ENCODE measurements around the gene ASS1. TPM values are rescaled to one million over a fixed set of nuclear protein-coding genes. Genes with fewer than 3 reads are reported as not detected.
"Not testable (repeated sequence)": the region's sequence is repeated elsewhere in the genome, so short reads cannot be mapped to it uniquely, and the experiment has no call there.

Gene ASS1
- total RNA-seq, 3 donors from 2014 or later (not counting 1 experiment from before 2014, with no cell fraction given), result 1.3 TPM; not detected in 2

DNA sequence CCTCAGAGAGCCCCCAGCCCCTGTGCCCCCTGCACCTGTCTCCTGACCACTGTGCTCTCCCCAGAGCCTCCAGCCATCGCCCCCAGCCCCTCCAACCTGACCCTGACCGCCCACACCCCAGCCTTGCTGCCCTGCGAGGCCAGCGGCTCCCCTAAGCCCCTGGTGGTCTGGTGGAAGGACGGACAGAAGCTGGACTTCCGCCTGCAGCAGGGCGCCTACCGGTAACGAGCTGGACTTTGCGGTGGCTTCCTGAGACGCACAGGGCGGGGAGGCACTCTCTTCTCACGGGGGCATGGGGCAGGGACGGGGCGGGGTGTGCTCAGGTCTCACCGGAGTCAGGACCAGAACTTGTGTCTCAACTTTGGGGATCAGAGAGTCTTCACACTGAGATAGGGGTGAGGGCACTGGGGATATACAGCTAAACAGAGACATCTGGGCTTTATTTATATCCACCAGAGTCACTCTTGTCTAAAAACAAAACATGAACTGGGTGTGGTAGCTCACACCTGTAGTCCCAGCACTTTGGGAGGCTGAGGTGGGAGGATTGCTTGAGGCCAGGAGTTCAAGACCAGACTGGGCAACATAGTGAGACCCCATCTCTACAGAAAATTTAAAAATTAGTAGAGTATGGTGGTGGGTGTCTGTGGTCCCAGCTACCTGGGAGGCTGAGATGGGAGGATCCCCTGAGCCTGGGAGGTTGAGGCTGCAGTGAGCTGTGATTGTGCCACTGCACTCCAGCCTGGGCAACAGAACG lies 46.1 kb upstream of the ASS1 start:
- H3K36me3 ChIP-seq (ENCODE audit: control insufficient read depth, insufficient read depth, low read length), result no peaks in the 10 kb centered on the region
- Mint-ChIP-seq H3K27ac (no peak overlapping the region), H3K27me3 (ENCODE audit: low read depth in 2 of 2) (no peaks in the 10 kb centered on the region), H3K4me3 (no peak overlapping the region), H3K9me3 (no peaks in the 10 kb centered on the region), H3K36me3 (no peaks in the 10 kb centered on the region), H3K4me1 (no peaks in the 10 kb centered on the region)
- no peak overlapping the region for H3K27ac ChIP-seq (ENCODE audit: low read length)
- H3K27me3 ChIP-seq (ENCODE audit: control insufficient read depth, insufficient read depth, low read length), result no peaks in the 10 kb centered on the region
- intact Hi-C loops (cut with micrococcal nuclease), result no loop called here
- no peak overlapping the region for H3K4me3 ChIP-seq (ENCODE audit: low read length)
- no peaks in the 10 kb centered on the region for H3K4me1 ChIP-seq (ENCODE audit: control insufficient read depth, insufficient read depth, low read length)
- 87% methylated on average over 16 of the region's 17 CpGs for WGBS (ENCODE audit: insufficient coverage)
- no peak for ATAC-seq
- DNase-seq, result no peak
- TF ChIP-seq, protein P1, sequence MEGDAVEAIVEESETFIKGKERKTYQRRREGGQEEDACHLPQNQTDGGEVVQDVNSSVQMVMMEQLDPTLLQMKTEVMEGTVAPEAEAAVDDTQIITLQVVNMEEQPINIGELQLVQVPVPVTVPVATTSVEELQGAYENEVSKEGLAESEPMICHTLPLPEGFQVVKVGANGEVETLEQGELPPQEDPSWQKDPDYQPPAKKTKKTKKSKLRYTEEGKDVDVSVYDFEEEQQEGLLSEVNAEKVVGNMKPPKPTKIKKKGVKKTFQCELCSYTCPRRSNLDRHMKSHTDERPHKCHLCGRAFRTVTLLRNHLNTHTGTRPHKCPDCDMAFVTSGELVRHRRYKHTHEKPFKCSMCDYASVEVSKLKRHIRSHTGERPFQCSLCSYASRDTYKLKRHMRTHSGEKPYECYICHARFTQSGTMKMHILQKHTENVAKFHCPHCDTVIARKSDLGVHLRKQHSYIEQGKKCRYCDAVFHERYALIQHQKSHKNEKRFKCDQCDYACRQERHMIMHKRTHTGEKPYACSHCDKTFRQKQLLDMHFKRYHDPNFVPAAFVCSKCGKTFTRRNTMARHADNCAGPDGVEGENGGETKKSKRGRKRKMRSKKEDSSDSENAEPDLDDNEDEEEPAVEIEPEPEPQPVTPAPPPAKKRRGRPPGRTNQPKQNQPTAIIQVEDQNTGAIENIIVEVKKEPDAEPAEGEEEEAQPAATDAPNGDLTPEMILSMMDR (IDR thresholded peaks at IDR 0.05), result no peak
- H3K9me3 ChIP-seq (ENCODE audit: control insufficient read depth, insufficient read depth, low read length), result no peaks in the 10 kb centered on the region

DNA sequence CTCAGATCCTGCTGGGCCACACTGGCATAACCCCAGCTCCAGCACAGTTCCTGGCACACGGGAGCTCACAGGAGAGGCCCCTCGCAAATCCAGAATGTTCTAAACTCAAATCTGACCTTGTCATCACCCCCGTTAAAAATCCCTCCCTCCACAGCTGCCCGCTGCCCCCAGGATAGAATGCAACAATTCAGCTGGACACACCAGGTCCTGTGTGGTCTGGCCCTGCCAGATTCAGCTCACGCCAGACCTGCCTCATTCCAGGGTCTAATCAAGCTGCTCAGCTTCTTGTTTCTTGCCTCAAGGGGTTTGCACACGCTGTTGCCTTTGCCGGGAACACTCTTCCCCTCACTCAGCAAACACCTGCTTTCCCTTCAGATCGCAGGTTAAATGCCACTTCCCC lies 45.0 kb upstream of the ASS1 start:
- ATAC-seq, result no peak

DNA sequence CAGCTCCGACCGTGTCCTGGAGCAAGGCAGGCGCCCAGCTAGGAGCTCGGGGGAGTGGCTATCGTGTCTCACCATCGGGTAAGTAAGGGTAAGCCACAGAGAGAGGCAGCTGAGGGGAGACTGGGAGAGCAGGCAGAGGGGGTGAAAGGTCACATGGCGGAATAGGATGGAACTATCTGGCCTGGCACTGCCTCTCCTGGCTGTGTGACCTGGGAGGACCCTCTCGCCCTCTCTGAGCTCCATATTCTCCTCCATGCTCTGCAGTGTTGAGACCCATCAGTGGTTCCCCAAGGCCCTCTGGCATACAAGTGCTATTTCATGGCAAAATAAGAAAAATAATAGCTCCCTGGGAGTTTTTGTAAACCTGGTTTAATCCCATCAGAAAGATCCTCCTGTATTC lies 43.9 kb upstream of the ASS1 start:
- ATAC-seq (no peak), DNase-seq (no peak)
- Histone ChIP-seq H3K36me3 (ENCODE audit: control insufficient read depth, insufficient read depth, low read length) (no peaks in the 10 kb centered on the region), H3K4me1 (ENCODE audit: control insufficient read depth, insufficient read depth, low read length) (no peaks in the 10 kb centered on the region), H3K27ac (ENCODE audit: low read length) (no peak overlapping the region), H3K27me3 (ENCODE audit: control insufficient read depth, insufficient read depth, low read length) (no peaks in the 10 kb centered on the region), H3K4me3 (ENCODE audit: low read length) (no peak overlapping the region), H3K9me3 (ENCODE audit: control insufficient read depth, insufficient read depth, low read length) (no peaks in the 10 kb centered on the region)
- no peak overlapping the region for H3K27ac Mint-ChIP-seq
- H3K4me1 Mint-ChIP-seq, result no peaks in the 10 kb centered on the region
- no peaks in the 10 kb centered on the region for H3K36me3 Mint-ChIP-seq
- no peak overlapping the region for H3K4me3 Mint-ChIP-seq
- TF ChIP-seq, protein P1 (IDR thresholded peaks at IDR 0.05), result no peak
- WGBS (ENCODE audit: insufficient coverage), result 94% methylated on average over 8 of the region's 8 CpGs
- no peaks in the 10 kb centered on the region for H3K9me3 Mint-ChIP-seq
- intact Hi-C loops (cut with micrococcal nuclease), result no loop called here
- H3K27me3 Mint-ChIP-seq (ENCODE audit: low read depth in 2 of 2), result no peaks in the 10 kb centered on the region

More for the DNA sequence above, 45.0 kb upstream of the ASS1 start:
- H3K4me3 ChIP-seq (ENCODE audit: low read length), result no peak overlapping the region
- no peaks in the 10 kb centered on the region for H3K36me3 ChIP-seq (ENCODE audit: control insufficient read depth, insufficient read depth, low read length)
- no peaks in the 10 kb centered on the region for H3K27me3 ChIP-seq (ENCODE audit: control insufficient read depth, insufficient read depth, low read length)
- no peak overlapping the region for H3K27ac ChIP-seq (ENCODE audit: low read length)
- no peaks in the 10 kb centered on the region for H3K9me3 ChIP-seq (ENCODE audit: control insufficient read depth, insufficient read depth, low read length)
- WGBS (ENCODE audit: insufficient coverage), result 85% methylated on average over 8 of the region's 8 CpGs
- H3K4me1 ChIP-seq (ENCODE audit: control insufficient read depth, insufficient read depth, low read length), result no peaks in the 10 kb centered on the region
- Mint-ChIP-seq H3K27me3 (ENCODE audit: low read depth in 2 of 2) (no peaks in the 10 kb centered on the region), H3K9me3 (no peaks in the 10 kb centered on the region), H3K4me1 (no peaks in the 10 kb centered on the region), H3K27ac (no peak overlapping the region), H3K4me3 (no peak overlapping the region), H3K36me3 (no peaks in the 10 kb centered on the region)
- intact Hi-C loops (cut with micrococcal nuclease), result no loop called here
- no peak for DNase-seq
- TF ChIP-seq, protein P1 (IDR thresholded peaks at IDR 0.05), result no peak

DNA sequence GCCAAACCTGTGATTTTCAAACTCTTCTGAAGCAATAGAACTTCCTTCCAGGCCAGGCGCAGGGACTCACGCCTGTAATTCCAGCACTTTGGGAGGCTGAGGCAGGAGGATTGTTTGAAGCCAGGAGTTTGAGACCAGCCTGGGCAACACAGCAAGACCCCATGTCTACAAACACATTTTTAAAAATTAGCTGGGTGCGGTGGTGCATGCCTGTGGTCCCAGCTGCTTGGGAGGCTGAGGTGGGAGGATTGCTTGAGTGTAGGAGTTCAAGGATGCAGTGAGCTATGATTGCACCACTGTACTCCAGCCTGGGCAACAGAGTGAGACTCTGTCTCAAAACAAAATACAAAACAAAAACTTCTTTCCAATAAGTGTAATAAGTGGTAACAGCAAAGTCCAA lies 43.0 kb upstream of the ASS1 start:
- H3K27me3 ChIP-seq (ENCODE audit: control insufficient read depth, insufficient read depth, low read length), result not testable (repeated sequence)

More for the DNA sequence above, 43.0 kb upstream of the ASS1 start:
- H3K4me1 ChIP-seq (ENCODE audit: control insufficient read depth, insufficient read depth, low read length); H3K36me3 ChIP-seq (ENCODE audit: control insufficient read depth, insufficient read depth, low read length); H3K27ac Mint-ChIP-seq; H3K36me3 Mint-ChIP-seq; H3K4me3 Mint-ChIP-seq; H3K4me1 Mint-ChIP-seq; intact Hi-C loops (cut with micrococcal nuclease); ATAC-seq; DNase-seq; H3K4me3 ChIP-seq (ENCODE audit: low read length); H3K27me3 Mint-ChIP-seq (ENCODE audit: low read depth in 2 of 2); H3K9me3 ChIP-seq (ENCODE audit: control insufficient read depth, insufficient read depth, low read length); H3K9me3 Mint-ChIP-seq; H3K27ac ChIP-seq (ENCODE audit: low read length): not testable (repeated sequence)
- whole genome bisulfite sequencing (ENCODE audit: insufficient coverage), result 100% methylated on average over 1 of the region's 3 CpGs
